ENCODE measurements around the gene MCEMP1. TPM values are rescaled to one million over a fixed set of nuclear protein-coding genes. Genes with fewer than 3 reads are reported as not detected.

The MCEMP1 gene
- total RNA-seq, 6 experiments from 2014 or later = not detected

DNA sequence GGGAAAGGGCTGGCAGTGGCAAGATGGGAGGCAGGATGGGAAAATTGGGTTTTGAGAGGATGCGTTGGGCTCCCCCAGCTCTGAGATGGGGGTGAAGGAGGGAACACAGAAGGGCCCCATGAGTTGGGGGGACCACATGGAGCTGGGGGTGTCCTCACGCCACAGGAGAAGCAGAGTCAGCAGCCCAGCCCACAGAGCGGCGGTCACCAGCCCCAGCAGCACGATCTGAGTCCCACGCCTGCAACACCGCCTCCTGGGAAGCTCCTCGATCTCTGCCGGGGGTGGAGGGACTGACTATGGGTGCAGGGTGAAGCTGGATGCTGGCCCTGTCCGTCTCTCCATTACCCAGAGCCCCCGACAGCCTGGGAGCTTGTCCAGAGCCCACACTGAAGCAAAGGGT is 21.7 kb downstream of the MCEMP1 start:
- Mint-ChIP-seq H3K4me1 (ENCODE audit: low read depth) (no peaks in the 10 kb centered on the region), H3K27me3 (ENCODE audit: insufficient read depth) (peaks cover 21% of the 10 kb centered on the region), H3K36me3 (ENCODE audit: low read depth) (no peaks in the 10 kb centered on the region), H3K9me3 (no peaks in the 10 kb centered on the region), H3K27ac (no peak overlapping the region), H3K4me3 (no peak overlapping the region)
- DNase-seq = no peak
- TF ChIP-seq CTCF (IDR thresholded peaks at IDR 0.05) = no peak

GRCh38 chr19:7699003-7699402 is 22.1 kb downstream of the MCEMP1 start:
- no peaks in the 10 kb centered on the region for H3K9me3 Mint-ChIP-seq
- H3K36me3 Mint-ChIP-seq (ENCODE audit: low read depth) = no peaks in the 10 kb centered on the region
- DNase-seq = no peak
- no peak overlapping the region for H3K4me3 Mint-ChIP-seq
- H3K27ac Mint-ChIP-seq = no peak overlapping the region
- TF ChIP-seq CTCF (IDR thresholded peaks at IDR 0.05) = no peak
- peaks cover 21% of the 10 kb centered on the region for H3K27me3 Mint-ChIP-seq (ENCODE audit: insufficient read depth)
- no peaks in the 10 kb centered on the region for H3K4me1 Mint-ChIP-seq (ENCODE audit: low read depth)

DNA sequence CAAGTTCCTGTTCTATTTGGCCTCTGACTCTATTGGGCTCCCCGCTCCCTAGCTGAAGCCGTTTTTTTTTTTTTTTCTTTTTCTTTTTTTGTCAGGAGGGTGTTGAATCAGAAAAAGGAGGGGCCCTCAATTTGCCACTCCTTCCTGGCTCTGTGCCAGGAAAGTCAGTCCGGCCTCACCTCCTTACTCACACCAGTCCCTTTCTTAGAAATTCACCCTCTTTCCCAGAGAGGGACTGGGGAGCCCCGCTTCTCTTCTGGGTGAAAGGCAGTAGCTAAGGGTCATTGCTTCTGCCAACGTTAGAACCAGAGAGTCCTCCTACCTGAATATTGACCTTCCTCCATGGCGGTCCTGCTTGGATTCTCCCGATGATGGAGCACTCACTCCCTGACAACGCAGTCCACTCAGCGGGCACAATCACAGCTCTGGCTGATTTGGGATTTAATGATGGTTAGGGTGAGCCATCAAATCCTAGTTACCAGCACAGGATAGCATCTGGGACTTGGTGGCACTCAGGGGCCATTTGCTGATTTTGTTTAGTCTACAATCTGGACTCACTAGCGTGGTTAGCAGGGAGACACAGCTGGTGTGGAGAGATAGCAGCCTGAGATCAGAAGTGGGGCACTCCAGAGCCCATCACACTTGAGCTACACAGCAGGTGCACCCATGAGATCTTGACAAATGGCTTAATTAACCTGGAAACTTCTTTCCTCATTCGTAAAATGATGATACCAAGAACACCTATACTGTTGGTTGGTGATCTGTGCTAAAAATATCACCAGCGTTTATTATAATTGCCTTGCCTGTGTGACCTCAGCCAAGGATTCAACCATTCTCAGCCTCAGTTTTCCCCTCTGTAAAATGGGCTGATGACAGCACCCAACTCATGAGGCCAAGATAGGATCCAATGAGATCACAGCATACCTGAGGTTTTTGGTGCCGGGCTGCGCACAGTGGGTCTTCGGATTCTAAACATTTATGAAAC is 22.8 kb downstream of the MCEMP1 start:
- no peak for TF ChIP-seq CTCF (IDR thresholded peaks at IDR 0.05)
- Mint-ChIP-seq H3K4me3 (no peak overlapping the region), H3K4me1 (ENCODE audit: low read depth) (no peaks in the 10 kb centered on the region), H3K27me3 (ENCODE audit: insufficient read depth) (peaks cover 21% of the 10 kb centered on the region), H3K27ac (no peak overlapping the region), H3K9me3 (no peaks in the 10 kb centered on the region), H3K36me3 (ENCODE audit: low read depth) (no peaks in the 10 kb centered on the region)
- no peak for DNase-seq

GRCh38 chr19:7701049-7701653 is 24.3 kb downstream of the MCEMP1 start:
- no peak for TF ChIP-seq CTCF (IDR thresholded peaks at IDR 0.05)
- Mint-ChIP-seq H3K4me3 (no peak overlapping the region), H3K36me3 (ENCODE audit: low read depth) (no peaks in the 10 kb centered on the region), H3K27me3 (ENCODE audit: insufficient read depth) (peaks cover 17% of the 10 kb centered on the region), H3K27ac (no peak overlapping the region), H3K4me1 (ENCODE audit: low read depth) (no peaks in the 10 kb centered on the region), H3K9me3 (no peaks in the 10 kb centered on the region)
- no peak for DNase-seq

DNA sequence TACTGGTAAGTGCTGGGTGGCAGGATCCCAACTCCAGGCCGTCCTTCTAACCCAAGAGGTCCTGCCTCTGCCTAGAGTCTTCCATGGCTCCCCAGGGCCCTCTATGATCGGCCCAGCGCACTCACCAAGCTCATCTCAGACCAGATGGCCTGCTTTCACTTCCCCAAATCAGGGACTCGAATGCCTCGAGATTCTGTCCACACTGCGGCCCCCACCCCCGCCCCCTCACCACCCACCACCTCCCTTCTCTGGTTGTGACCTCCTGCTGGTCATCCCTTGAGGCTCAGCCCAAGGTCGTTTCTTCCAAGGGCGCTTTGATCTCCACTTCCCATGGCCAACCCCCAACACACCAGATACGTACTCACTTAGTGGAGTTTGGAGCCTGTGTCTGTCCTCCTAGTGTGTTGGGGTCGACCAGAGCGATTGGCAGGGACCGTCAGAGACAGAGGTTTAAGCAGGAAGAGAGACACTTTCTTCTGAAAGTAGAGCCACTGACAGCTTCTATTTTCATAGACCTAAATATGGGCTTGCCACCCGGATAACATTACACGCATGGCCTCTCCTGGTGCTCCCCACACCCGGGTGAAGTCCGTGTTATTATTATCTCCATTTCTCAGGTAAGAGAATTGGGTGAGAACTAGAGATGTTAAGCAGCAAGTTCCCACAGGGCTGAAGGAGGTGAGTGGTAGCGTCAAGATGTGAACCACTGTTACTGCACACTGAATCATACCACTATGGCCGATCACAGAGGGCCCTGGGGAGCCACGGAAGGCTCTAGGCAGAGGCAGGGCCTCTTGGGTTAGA is 25.0 kb downstream of the MCEMP1 start, which contains the start of gene FCER2:
FCER2 (minus strand) TSS at position 478 of the 804 bp plus-strand sequence. CDS start 2,371 bp downstream, outside the sequence.
- peaks cover 15% of the 10 kb centered on the region for H3K27me3 Mint-ChIP-seq (ENCODE audit: insufficient read depth)
- H3K4me1 Mint-ChIP-seq (ENCODE audit: low read depth) = no peaks in the 10 kb centered on the region
- no peak for TF ChIP-seq CTCF (IDR thresholded peaks at IDR 0.05)
- no peaks in the 10 kb centered on the region for H3K36me3 Mint-ChIP-seq (ENCODE audit: low read depth)
- H3K27ac Mint-ChIP-seq = no peak within 1 kb of the TSS
- H3K4me3 Mint-ChIP-seq = no peak within 1 kb of the TSS
- DNase-seq = no peak
- no peaks in the 10 kb centered on the region for H3K9me3 Mint-ChIP-seq

All from HFFc6 (cell line).